ENCODE measurements around the gene MCUB. TPM values are rescaled to one million over a fixed set of nuclear protein-coding genes. Genes with fewer than 3 reads are reported as not detected.

The MCUB gene
- total and polyA plus RNA-seq, 2 of the 13 experiments (the other 11 are each of a cell fraction or from before 2014, with no cell fraction given): 0.95 to 2.2 TPM

DNA sequence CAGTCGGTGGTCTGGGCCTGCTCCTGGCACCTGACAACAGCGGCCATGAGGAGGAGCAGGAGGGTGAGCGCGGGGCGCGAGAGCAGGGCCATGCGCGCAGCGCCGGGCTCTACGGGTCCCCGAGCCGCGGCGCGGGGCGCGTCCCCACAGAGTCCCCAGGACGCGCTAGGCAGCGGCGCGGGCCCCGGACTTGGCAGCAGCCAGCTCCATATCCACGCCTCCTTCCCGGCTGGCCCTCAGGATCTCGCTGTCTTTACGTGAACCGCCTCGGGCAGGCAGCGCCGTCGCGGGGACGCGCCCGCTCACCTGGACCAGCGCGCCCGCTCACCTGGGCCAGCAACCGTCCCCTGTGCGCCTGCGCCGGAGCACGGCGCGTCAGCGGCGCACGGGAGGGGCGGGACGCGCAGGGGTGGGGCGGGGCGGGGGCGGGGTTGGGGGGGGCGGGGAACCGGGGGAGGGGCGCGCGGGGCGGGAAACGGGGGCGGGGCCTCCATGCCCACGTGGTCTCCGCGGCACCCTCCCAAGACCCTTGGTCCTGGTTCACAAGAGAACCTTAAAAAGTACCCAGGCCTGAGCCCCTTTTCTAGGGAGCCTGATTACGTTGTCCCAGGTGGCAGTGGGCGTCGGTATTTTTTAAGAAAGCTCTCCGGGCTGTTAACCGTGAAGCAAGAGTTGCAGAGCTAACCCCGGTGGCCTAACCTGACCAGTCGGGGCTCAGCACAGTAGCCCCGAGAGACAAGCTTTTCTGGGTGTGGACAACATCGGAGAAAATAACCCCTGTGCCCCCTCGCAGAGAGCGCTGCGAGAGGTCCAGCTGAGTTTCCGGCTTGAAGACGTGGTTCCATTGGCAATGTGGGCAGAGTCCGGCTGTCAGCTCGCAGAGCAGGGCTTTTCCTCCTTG is 169.9 kb downstream of the MCUB start, which contains the start of gene PLA2G12A (continued):
- TF ChIP-seq ZNF788 (CRISPR knock-in tag; IDR thresholded peaks at IDR 0.05; ENCODE audit: borderline replicate concordance): peak; percentile 74; the same call in 1 of the 2 replicates
- no peak for TF ChIP-seq ZKSCAN5 (CRISPR knock-in tag; IDR thresholded peaks at IDR 0.05)
- TF ChIP-seq BORCS8-MEF2B (CRISPR knock-in tag; IDR thresholded peaks at IDR 0.05): peak; percentile 72
- TF ChIP-seq IKZF5 (CRISPR knock-in tag; IDR thresholded peaks at IDR 0.05): no peak
- TF ChIP-seq, protein P1, sequence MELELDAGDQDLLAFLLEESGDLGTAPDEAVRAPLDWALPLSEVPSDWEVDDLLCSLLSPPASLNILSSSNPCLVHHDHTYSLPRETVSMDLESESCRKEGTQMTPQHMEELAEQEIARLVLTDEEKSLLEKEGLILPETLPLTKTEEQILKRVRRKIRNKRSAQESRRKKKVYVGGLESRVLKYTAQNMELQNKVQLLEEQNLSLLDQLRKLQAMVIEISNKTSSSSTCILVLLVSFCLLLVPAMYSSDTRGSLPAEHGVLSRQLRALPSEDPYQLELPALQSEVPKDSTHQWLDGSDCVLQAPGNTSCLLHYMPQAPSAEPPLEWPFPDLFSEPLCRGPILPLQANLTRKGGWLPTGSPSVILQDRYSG (CRISPR knock-in tag; IDR thresholded peaks at IDR 0.05): no peak
- TF ChIP-seq POLR2AphosphoS5 (IDR thresholded peaks at IDR 0.05; ENCODE audit: low read depth, low read length): peak; percentile 56; the same call in 1 of the 2 replicates
- no peak for TF ChIP-seq CREB1 (IDR thresholded peaks at IDR 0.05)
- TF ChIP-seq CREB1 (CRISPR knock-in tag; IDR thresholded peaks at IDR 0.05): no peak
- no peak for TF ChIP-seq ZBTB3 (CRISPR knock-in tag; IDR thresholded peaks at IDR 0.05; ENCODE audit: borderline replicate concordance, low read depth)
- no peak for TF ChIP-seq ELF1 (CRISPR knock-in tag; IDR thresholded peaks at IDR 0.05)
- peak; percentile 35 for TF ChIP-seq TEAD3 (CRISPR knock-in tag; optimal IDR thresholded peaks at IDR 0.05; ENCODE audit: borderline replicate concordance)
- TF ChIP-seq ZNF441 (CRISPR knock-in tag; IDR thresholded peaks at IDR 0.05; ENCODE audit: borderline replicate concordance): no peak
- peak; percentile 53 for TF ChIP-seq ZMYM4 (CRISPR knock-in tag; IDR thresholded peaks at IDR 0.05)
- no peak for TF ChIP-seq RAD51 (IDR thresholded peaks at IDR 0.05; ENCODE audit: borderline replicate concordance)
- TF ChIP-seq CAMTA2 (CRISPR knock-in tag; IDR thresholded peaks at IDR 0.05; ENCODE audit: borderline replicate concordance): no peak; the same call in 1 of the 2 replicates
- peak; percentile 69 for TF ChIP-seq ATF7-NPFF (CRISPR knock-in tag; IDR thresholded peaks at IDR 0.05; ENCODE audit: low read depth)
- TF ChIP-seq ZNF597 (CRISPR knock-in tag; IDR thresholded peaks at IDR 0.05): no peak
- TF ChIP-seq ZNF496 (CRISPR knock-in tag; IDR thresholded peaks at IDR 0.05; ENCODE audit: insufficient replicate concordance): no peak
- no peak for TF ChIP-seq JUN (CRISPR knock-in tag; IDR thresholded peaks at IDR 0.05)
- TF ChIP-seq REPIN1 (CRISPR knock-in tag; IDR thresholded peaks at IDR 0.05; ENCODE audit: borderline replicate concordance, low read depth): 0 out of 2 replicates have a peak, but pooled peaks have one; percentile 59
- TF ChIP-seq ZBTB21 (CRISPR knock-in tag; IDR thresholded peaks at IDR 0.05): no peak
- TF ChIP-seq TFE3 (CRISPR knock-in tag; IDR thresholded peaks at IDR 0.05): no peak
- no peak for TF ChIP-seq NFE2L1 (CRISPR knock-in tag; IDR thresholded peaks at IDR 0.05; ENCODE audit: borderline replicate concordance)
- 0 out of 2 replicates have a peak, but pooled peaks have one; percentile 14 for TF ChIP-seq FOXA3 (CRISPR knock-in tag; IDR thresholded peaks at IDR 0.05)
- no peak for TF ChIP-seq HOXA7 (CRISPR knock-in tag; IDR thresholded peaks at IDR 0.05)
- no peak for TF ChIP-seq TSC22D2 (CRISPR knock-in tag; IDR thresholded peaks at IDR 0.05; ENCODE audit: borderline replicate concordance)
- TF ChIP-seq TP53 (CRISPR knock-in tag; conservative IDR thresholded peaks at IDR 0.05): no peak
